Adrenal gland (tissue), 5 donors: Measurements from ENCODE around the gene UACA.
"Not testable (repeated sequence)": the region's sequence is repeated elsewhere in the genome, so short reads cannot be mapped to it uniquely, and the experiment has no call there.

Experiments
- CTCF ChIP-seq, 6 experiments: fragments of 450-650 bp in 4 of 6; fragments of 200-600 bp in 2 of 6; sonication (generic) in 1 of 6; IDR thresholded peaks; 1 replicate in 5 of 6; 2 replicates in 1 of 6; pipeline versions ENCODE4 v1.5.1 to v1.8.0; 2016 to 2021; ENCODE audit warnings: antibody characterized with exemption in 6 of 6, mild to moderate bottlenecking in 2 of 6, moderate library complexity in 1 of 6
- POLR2A ChIP-seq, 2 donors: fragments of 450-650 bp; IDR thresholded peaks; one replicate each; pipeline ENCODE4 v1.6.1; 2017; ENCODE audit warnings: antibody characterized with exemption in 2 of 2, mild to moderate bottlenecking in 2 of 2, moderate library complexity in 1 of 2
- donor health status: DM: no; HTN: no; CAD: no.

GRCh38 chr15:70663069-70663468, 100.3 kb downstream of the UACA start:
- not testable (repeated sequence) for TF ChIP-seq CTCF, POLR2A (IDR thresholded peaks at IDR 0.05)
